ENCODE measurements around the gene KAZN. TPM values are rescaled to one million over a fixed set of nuclear protein-coding genes. Genes with fewer than 3 reads are reported as not detected.

The KAZN gene
- total RNA-seq, 4 donors from 2014 or later = 9.2 to 30.6 (median 21.2) TPM

GRCh38 chr1:14852291-14852690 is 253.8 kb downstream of the KAZN start:
- DNase-seq (ENCODE audit: low spot score) (no peak), ATAC-seq (ENCODE audit: low FRiP score) (no peak)
- TF ChIP-seq, protein P1, sequence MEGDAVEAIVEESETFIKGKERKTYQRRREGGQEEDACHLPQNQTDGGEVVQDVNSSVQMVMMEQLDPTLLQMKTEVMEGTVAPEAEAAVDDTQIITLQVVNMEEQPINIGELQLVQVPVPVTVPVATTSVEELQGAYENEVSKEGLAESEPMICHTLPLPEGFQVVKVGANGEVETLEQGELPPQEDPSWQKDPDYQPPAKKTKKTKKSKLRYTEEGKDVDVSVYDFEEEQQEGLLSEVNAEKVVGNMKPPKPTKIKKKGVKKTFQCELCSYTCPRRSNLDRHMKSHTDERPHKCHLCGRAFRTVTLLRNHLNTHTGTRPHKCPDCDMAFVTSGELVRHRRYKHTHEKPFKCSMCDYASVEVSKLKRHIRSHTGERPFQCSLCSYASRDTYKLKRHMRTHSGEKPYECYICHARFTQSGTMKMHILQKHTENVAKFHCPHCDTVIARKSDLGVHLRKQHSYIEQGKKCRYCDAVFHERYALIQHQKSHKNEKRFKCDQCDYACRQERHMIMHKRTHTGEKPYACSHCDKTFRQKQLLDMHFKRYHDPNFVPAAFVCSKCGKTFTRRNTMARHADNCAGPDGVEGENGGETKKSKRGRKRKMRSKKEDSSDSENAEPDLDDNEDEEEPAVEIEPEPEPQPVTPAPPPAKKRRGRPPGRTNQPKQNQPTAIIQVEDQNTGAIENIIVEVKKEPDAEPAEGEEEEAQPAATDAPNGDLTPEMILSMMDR (IDR thresholded peaks at IDR 0.05) = no peak

DNA sequence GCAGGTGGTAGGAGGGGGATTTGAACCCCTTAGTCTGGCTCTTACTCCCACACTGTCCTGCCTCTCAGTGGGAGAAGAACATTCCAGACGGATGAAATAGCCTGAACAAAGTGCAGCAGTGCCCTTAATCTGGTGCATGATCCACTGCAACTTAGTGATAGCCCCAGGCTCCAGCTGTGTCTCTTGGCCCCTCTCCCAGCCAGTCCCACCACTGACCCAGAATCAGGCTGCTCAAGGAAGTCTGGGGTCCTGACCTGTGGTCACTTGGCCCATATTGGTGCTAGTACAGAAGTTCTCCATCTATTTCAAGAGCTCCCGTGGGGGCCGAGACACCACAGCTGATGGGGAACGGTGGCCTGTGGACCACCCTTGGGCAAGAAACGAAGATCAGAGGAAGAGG is 255.0 kb downstream of the KAZN start:
- no peak for DNase-seq (ENCODE audit: low spot score)
- TF ChIP-seq, protein P1 (IDR thresholded peaks at IDR 0.05) = no peak
- ATAC-seq (ENCODE audit: low FRiP score) = no peak

- TF ChIP-seq, protein P1 (IDR thresholded peaks at IDR 0.05) = no peak
- no peak for DNase-seq (ENCODE audit: low spot score)
- no peak for ATAC-seq (ENCODE audit: low FRiP score)
These were observed 256.8 kb downstream of the KAZN start for GRCh38 chr1:14855268-14855667.

DNA sequence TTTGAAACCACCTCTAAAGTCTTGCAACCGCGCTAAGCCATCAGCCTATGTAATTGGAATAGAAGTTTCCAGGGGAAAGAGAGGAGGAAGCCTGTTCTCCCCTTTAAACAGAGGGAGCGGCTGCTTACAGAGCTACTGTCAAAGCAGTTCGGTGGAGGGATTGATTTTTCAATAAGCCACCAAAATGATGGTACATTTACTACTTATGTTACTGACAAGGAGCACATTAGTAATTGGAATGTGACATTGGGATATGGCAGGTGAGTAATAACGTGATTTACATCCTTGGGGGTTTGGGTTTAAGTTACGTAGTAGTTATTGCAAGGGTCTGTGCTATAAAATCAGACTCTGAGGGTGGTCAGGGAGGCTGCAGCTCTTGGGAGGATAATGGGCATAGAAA is 257.3 kb downstream of the KAZN start:
- DNase-seq (ENCODE audit: low spot score) = no peak
- ATAC-seq (ENCODE audit: low FRiP score) = no peak
- TF ChIP-seq, protein P1 (IDR thresholded peaks at IDR 0.05) = no peak

DNA sequence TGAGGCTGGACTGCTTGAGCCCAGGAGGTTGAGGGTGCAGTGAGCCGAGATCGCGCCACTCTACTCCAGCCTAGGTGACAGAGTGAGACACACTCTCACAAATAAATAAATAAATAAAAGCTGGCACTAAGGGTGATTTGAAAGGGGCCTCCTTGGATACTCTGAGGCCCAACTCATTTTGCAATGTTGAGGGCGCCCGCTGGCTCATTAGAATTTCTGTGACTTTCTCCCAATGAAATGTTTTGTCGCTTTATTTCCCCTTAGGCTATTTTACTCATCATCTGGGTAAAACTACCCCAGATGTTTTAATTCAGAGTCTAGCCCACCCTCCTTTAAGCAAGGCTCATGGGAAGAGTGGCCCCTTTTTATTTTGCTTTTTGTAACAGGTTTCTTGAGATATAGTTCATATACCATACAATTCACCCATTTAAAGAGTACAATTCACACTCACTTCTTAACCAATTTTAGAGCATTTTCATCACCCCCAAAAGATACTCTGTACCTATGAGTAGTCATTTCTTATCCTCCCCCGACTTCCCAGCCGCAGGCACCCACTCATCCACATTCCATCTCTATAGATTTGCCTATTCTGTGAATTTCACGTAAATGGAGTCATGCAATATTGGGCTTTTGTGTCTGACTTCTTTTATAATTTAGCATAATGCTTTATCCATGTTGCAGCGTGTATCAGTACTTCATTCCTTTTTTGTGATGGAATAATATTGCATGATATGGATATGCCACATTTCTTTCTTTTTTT is 259.1 kb downstream of the KAZN start:
- DNase-seq (ENCODE audit: low spot score) (no peak), ATAC-seq (ENCODE audit: low FRiP score) (no peak)
- TF ChIP-seq, protein P1 (IDR thresholded peaks at IDR 0.05) = no peak

GRCh38 chr1:14862114-14862771 is 263.8 kb downstream of the KAZN start:
- ATAC-seq (ENCODE audit: low FRiP score) = no peak
- no peak for DNase-seq (ENCODE audit: low spot score)
- TF ChIP-seq, protein P1 (IDR thresholded peaks at IDR 0.05) = no peak

DNA sequence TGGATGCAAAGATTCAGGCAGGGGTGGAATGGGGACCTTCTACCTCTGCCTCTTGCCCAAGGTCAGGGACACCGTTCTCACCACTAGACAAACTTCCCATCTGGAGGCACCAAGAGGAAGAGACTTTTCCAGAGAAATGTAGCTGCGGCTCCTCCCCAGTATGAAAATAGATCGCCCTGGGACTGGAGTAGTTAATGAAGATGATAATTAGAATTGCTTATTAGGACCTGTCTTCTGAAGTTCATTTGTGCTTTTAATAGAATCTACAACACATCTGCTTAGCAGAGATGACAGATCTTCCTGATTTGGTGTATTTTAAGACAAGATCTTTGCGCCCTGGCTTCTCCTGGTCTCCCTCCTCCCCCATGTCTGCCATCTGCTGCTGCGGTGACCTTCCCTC is 266.6 kb downstream of the KAZN start:
- DNase-seq (ENCODE audit: low spot score) (no peak), ATAC-seq (ENCODE audit: low FRiP score) (no peak)
- TF ChIP-seq, protein P1 (IDR thresholded peaks at IDR 0.05) = no peak

Data from omental fat pad (tissue), 4 donors.